ENCODE data around the gene RPGRIP1. TPM values are rescaled to one million over a fixed set of nuclear protein-coding genes. Genes with fewer than 3 reads are reported as not detected.
"Not testable (repeated sequence)": the region's sequence is repeated elsewhere in the genome, so short reads cannot be mapped to it uniquely, and the experiment has no call there.

The RPGRIP1 gene
- total RNA-seq, 1 experiment from 2014 or later, result 0.08 TPM

GRCh38 chr14:21256539-21257393 is 23.1 kb upstream of the RPGRIP1 start:
- DNase-seq (ENCODE audit: low read depth, low spot score), result no peak
- in situ Hi-C loops (cut with HindIII; ENCODE audit: low pct_unique_long_range_greater_than_20kb, low sequenced_read_pairs), result no loop called here

- in situ Hi-C loops (cut with HindIII; ENCODE audit: low pct_unique_long_range_greater_than_20kb, low sequenced_read_pairs), result no loop called here
- DNase-seq (ENCODE audit: low read depth, low spot score), result no peak
Observed at GRCh38 chr14:21257394-21257909, 22.4 kb upstream of the RPGRIP1 start.

GRCh38 chr14:21258005-21258888 is 21.6 kb upstream of the RPGRIP1 start:
- in situ Hi-C loops (cut with HindIII; ENCODE audit: low pct_unique_long_range_greater_than_20kb, low sequenced_read_pairs), result no loop called here
- DNase-seq (ENCODE audit: low read depth, low spot score), result no peak

- no peak for DNase-seq (ENCODE audit: low read depth, low spot score)
- in situ Hi-C loops (cut with HindIII; ENCODE audit: low pct_unique_long_range_greater_than_20kb, low sequenced_read_pairs), result no loop called here
Observed at GRCh38 chr14:21258889-21259787, 20.7 kb upstream of the RPGRIP1 start.

GRCh38 chr14:21261824-21262223 is 18.1 kb upstream of the RPGRIP1 start:
- DNase-seq (ENCODE audit: low read depth, low spot score), result no peak
- in situ Hi-C loops (cut with HindIII; ENCODE audit: low pct_unique_long_range_greater_than_20kb, low sequenced_read_pairs), result no loop called here

- no peak for DNase-seq (ENCODE audit: low read depth, low spot score)
- in situ Hi-C loops (cut with HindIII; ENCODE audit: low pct_unique_long_range_greater_than_20kb, low sequenced_read_pairs), result no loop called here
Observed at GRCh38 chr14:21262410-21262809, 17.5 kb upstream of the RPGRIP1 start.

- in situ Hi-C loops (cut with HindIII; ENCODE audit: low pct_unique_long_range_greater_than_20kb, low sequenced_read_pairs), result no loop called here
- no peak for DNase-seq (ENCODE audit: low read depth, low spot score)
Observed at GRCh38 chr14:21263284-21264024, 16.4 kb upstream of the RPGRIP1 start.

GRCh38 chr14:21264025-21264801 is 15.7 kb upstream of the RPGRIP1 start:
- DNase-seq (ENCODE audit: low read depth, low spot score), result peak; percentile 42
- in situ Hi-C loops (cut with HindIII; ENCODE audit: low pct_unique_long_range_greater_than_20kb, low sequenced_read_pairs), result no loop called here

- in situ Hi-C loops (cut with HindIII; ENCODE audit: low pct_unique_long_range_greater_than_20kb, low sequenced_read_pairs), result no loop called here
- peak; percentile 20 for DNase-seq (ENCODE audit: low read depth, low spot score)
Observed at GRCh38 chr14:21267431-21267845, 12.4 kb upstream of the RPGRIP1 start.

GRCh38 chr14:21267886-21268616 is 11.8 kb upstream of the RPGRIP1 start:
- DNase-seq (ENCODE audit: low read depth, low spot score), result no peak
- in situ Hi-C loops (cut with HindIII; ENCODE audit: low pct_unique_long_range_greater_than_20kb, low sequenced_read_pairs), result no loop called here

- in situ Hi-C loops (cut with HindIII; ENCODE audit: low pct_unique_long_range_greater_than_20kb, low sequenced_read_pairs), result no loop called here
Observed at GRCh38 chr14:21268617-21269251, 11.1 kb upstream of the RPGRIP1 start.

GRCh38 chr14:21269252-21270046 is 10.4 kb upstream of the RPGRIP1 start, which contains the start of gene HNRNPC:
Gene HNRNPC (minus strand): TSS chr14:21269442. CDS start chr14:21234193, 35,249 bp downstream.
- peak; percentile 100 for DNase-seq (ENCODE audit: low read depth, low spot score)
- in situ Hi-C loops (cut with HindIII; ENCODE audit: low pct_unique_long_range_greater_than_20kb, low sequenced_read_pairs), result no loop called here

More at GRCh38 chr14:21268617-21269251, 11.1 kb upstream of the RPGRIP1 start:
- DNase-seq (ENCODE audit: low read depth, low spot score), result peak; percentile 76

- in situ Hi-C loops (cut with HindIII; ENCODE audit: low pct_unique_long_range_greater_than_20kb, low sequenced_read_pairs); DNase-seq (ENCODE audit: low read depth, low spot score): not testable (repeated sequence)
Observed at GRCh38 chr14:21272661-21273060, 7.2 kb upstream of the RPGRIP1 start.

- in situ Hi-C loops (cut with HindIII; ENCODE audit: low pct_unique_long_range_greater_than_20kb, low sequenced_read_pairs), result no loop called here
- DNase-seq (ENCODE audit: low read depth, low spot score), result no peak
Observed at GRCh38 chr14:21275261-21275858, 4.5 kb upstream of the RPGRIP1 start.

All from SK-MEL-5 (cell line).